GM13976 (cell line): ENCODE data around the gene AFAP1L2.

ENCODE experiments used
- DNase-seq: peaks from one replicate; pipeline ENCODE4 v3.0.0; 2012; ENCODE audit warnings: low spot score
- CTCF ChIP-seq: IDR thresholded peaks from 2 replicates; pipeline ENCODE4 v1.5.1; 2012; ENCODE audit warnings: borderline replicate concordance, mild to moderate bottlenecking; ENCODE audit not compliant: insufficient read depth; ENCODE audit errors: extremely low read depth, missing control alignments, control extremely low read depth
- in situ Hi-C: fragments of 300-500 bp; cut with MboI; formaldehyde crosslinking; loops from one replicate; pipeline ENCODE4 v1.12.0; 2022; ENCODE audit warnings: low sequenced_read_pairs, mixed read lengths, inconsistent platforms; ENCODE audit not compliant: unreplicated experiment

The AFAP1L2 gene

GRCh38 chr10:114271779-114272167 is 132.5 kb downstream of the AFAP1L2 start:
- no peak for DNase-seq
- in situ Hi-C loops = no loop called here
- TF ChIP-seq CTCF = no peak

- in situ Hi-C loops = no loop called here
- no peak for DNase-seq
Measured at GRCh38 chr10:114271075-114271778, 133.1 kb downstream of the AFAP1L2 start.

DNA sequence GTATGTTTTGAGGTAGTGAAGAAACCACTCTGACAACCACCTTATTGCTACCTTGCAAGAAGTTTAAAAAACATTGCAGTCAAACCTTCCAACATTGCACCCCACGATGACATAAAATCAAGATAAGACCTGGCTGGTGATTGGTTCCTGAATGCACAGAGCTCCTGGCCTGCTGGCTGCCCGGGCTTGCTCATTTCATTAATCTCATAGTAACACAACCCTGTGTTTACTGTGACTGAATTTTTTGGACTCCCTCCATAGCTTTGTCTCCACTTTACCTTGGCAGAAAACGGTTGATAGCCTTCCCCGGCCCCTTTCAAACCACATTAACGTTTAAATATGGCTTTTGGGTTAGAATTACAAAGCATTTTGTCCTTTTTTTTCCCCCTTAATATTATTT is 137.8 kb downstream of the AFAP1L2 start:
- no peak for DNase-seq
- in situ Hi-C loops = no loop called here
- TF ChIP-seq CTCF = no peak

More at GRCh38 chr10:114271075-114271778, 133.1 kb downstream of the AFAP1L2 start:
- TF ChIP-seq CTCF = no peak

DNA sequence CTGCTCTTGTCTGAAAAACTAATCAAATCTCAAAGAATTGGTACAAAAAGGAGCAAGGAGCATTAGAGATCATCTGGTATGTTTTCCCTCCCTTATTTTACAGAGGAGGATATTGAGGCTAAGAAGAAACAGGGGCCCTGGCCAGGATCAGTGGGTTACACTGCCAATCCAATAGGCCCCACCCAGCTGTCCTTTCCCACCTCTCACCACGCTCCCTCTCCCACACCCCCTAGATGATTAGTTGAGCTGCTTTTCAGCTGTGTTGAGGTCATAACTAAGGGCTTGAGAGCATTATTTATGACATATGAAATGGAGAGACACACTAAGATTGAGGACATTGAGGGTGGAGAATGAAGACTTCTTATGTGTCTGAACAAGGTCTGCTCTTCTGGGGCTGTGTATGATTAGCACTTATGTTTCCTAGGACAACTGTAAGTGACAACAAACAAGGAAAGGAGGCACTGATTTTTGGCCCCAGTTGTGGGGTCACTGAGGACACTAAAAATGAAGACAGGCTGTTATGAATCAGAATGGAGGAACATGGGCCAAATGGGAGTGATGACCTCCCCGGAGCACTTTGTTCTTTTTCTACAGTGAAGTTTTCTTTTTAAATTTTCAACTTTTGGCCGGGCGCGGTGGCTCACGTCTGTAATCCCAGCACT is 138.8 kb downstream of the AFAP1L2 start:
- DNase-seq = no peak
- TF ChIP-seq CTCF = no peak
- in situ Hi-C loops = no loop called here

- no peak for TF ChIP-seq CTCF
- in situ Hi-C loops = no loop called here
- no peak for DNase-seq
Measured at GRCh38 chr10:114262496-114262895, 141.8 kb downstream of the AFAP1L2 start.

DNA sequence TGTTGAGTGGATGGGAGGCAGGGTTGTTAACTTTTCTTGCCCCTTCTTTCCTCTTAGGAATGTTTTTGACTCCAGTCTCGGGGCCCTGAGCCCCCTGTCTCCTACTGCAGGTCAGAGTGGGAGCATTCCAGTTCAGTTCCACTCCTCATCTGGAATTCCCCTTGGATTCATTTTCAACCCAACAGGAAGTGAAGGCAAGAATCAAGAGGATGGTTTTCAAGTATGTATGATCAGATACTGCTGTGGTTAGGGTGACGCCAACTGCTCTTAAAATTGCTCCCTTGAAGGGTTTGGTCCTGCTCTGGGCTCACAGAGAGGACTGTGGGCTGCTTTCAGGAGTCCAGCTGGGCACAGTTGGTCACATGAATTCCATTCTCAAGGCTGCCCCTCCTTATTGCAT is 143.2 kb downstream of the AFAP1L2 start:
- in situ Hi-C loops = no loop called here
- no peak for TF ChIP-seq CTCF
- peak; percentile 50 for DNase-seq
